Limb (tissue), 2 donors: Measurements from ENCODE around the gene UMAD1.
"Not testable (repeated sequence)": the region's sequence is repeated elsewhere in the genome, so short reads cannot be mapped to it uniquely, and the experiment has no call there.

Source experiments
- DNase-seq, 2 donors: peaks; one replicate each; pipeline ENCODE4 v3.0.0-alpha.2; 2016; ENCODE audit errors: extremely low spot score in 2 of 2

Gene UMAD1

DNA sequence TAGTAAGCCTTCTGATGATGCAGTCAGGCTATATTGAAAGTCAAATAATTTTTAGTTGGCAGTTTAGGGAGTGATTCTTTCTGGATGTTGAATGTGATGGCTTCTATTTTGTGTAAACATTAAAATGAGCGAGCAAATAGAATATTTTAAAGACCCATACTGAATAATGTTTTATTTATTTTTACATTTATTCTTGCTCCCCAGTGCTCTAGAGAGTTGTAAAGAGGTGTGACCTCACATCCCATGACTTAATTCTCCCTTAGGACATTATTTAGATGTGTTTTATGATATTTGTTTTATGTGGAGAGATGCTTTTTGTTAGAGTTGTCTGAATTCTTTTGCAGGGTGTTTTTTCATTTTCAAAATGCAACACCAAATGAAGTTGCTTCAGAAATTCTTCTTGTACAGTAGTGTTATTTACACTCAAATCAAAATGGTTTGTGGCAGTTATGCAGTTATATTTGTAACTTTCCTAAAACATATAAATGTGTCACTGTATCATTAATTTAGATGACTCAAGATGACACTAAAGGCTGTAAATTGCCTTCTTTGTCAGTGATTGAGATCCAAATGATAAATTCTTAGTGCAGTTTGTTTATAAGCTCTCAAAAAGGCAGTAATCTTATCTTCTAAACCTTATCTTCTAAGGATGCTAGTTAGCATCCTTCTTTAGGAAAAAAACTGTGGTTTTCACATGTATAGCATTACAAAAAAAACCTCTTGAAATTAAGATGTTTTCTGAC lies 12.4 kb downstream of the UMAD1 start:
- no peak for DNase-seq

DNA sequence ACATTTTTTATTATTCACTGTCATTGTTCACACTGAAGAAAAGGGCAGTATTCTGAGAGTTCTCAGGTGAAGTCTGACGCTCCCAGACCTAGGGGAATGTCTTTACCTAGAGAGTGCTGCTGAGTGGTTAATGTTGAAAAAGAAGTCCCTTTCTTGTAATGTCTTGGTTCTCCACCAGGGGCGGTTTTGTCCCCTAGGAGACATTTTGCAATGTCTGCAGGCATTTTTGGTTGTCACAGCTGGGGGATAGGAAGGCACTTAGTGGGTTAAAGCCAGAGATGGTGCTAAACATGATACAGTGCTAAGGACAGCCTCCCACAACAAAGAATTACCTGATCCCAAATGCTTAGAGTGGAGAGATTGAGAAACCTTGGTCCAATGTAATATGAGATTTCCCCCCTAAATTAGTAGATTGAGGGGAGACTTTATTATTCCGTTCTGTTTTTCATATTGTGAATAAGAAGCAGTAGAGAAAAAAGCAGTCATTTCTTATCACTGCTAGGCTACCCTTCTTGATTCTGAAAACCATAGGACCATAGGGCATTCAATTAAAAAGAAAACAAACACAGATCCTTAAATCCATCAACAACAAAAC lies 13.1 kb downstream of the UMAD1 start:
- no peak for DNase-seq

DNA sequence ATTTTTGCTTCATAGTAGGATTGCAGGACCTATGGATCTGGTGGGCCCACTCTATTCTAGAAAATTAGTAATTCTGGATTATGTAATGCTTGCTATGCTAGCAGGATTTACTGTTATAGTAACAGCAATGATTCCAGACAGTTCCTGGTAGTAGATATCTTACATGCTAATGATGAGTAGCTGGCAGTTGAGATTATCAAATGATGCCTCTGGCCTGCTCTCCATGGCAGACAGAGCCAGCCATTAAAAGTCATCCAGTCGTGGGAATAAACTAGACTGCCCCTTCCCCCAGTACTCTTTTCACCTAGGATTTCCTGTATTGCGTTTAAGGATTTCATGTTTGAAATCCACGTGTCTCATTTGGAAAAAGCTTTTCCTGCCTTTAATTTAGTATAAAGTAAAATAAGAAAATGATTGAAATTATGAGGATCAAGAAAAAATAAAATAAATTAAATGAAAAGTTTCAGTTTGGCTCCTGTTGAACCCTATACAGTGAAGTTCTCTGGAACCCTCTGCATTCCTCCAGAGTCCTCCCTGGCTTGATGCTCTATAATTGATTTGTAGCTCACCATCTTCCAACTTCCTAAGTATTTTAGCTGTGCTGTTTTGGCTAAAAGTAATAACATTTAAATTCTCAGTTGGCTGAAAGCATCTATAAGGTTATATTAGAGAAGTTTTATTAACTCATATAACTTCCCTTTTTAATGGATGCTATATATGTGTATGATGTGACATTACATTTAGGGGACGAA lies 14.6 kb downstream of the UMAD1 start:
- no peak for DNase-seq

DNA sequence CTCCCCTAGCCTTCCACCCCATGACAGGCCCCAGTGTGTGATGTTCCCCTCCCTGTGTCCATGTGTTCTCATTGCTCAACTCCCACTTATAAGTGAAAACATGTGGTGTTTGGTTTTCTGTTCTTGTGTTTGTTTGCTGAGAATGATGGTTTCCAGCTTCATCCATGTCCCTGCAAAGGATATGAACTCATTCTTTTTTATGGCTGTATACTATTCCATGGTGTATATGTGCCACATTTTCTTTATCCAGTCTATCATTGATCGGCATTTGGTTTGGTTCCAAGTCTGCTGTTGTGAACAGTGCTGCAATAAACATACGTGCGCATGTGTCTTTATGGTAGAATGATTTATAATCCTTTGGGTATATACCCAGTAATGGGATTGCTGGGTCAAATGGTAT lies 15.9 kb downstream of the UMAD1 start:
- not testable (repeated sequence) for DNase-seq

DNA sequence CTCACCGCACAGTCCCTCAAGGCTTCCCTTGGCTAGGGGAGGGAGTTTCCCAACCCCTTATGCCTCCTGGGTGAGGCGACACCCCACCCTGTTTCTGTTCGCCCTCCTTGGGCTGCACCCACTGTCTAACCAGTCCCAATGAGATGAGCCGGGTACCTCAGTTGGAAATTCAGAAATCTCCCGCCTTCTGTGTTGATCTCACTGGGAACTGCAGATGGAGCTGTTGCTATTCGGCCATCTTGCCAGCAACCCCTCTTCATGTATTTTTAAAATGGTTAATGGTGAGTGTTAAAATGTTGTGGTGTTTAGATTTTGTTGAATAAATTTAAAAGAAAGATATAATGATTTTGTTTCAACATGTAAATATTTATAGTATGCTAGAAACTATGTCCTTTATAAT lies 22.0 kb downstream of the UMAD1 start:
- peak in 1 of 2 donors; percentile 40 for DNase-seq

DNA sequence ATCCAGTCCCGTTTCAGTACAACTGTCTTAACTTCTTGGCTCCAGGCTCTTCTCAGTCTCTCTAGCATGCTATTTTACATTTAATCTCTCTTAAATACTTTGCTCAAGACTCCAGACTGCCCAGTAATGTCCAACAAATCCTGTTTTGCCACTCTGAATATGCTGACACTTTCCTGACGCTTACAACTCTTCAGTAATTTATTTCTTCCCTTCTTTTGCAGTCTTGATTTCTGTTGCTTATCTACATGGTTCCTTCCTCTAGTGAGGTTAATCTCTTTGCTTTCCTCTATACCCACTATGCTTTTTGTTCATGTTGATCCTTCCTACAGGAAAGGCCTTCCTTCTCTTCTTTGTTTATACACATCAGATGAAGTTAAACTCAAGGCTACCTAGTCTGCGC lies 23.7 kb downstream of the UMAD1 start:
- no peak for DNase-seq

DNA sequence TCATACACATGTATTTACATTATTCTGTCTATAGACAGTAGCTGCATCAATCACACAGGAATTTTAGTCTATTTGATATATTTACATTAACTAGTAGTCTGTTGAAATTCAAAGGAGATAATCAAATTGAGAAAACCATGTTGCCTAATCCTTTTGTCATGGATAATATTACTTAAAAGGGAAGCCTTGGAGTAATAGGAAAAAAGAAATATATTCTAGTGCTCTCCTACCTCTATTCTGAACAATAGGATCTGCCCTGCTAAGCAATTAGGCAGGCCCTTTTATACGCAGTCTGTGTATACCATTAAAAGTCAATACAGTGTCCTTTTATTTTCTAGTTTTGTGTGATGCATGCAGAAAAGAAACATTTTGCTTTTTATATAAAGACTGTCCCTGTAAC lies 24.5 kb downstream of the UMAD1 start:
- DNase-seq: no peak

DNA sequence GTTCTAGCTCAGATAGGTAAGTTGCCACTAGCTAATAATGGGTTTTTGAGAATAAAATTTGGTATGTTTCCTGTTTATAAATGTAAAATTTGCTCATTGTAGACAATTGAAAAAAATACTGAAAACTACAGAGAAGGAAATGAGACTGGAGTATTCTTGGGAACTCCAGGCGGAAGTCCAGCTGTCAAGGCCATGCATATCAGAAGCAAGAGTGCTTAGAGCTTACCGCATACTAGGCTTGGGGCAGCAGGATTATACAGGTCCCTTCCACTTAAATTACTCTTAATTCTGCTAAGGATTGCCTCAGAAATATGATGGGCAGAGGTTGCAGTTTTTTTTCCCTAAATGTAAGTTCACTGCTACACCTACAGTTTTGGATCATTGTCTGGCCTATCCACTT lies 26.6 kb downstream of the UMAD1 start:
- DNase-seq: no peak

DNA sequence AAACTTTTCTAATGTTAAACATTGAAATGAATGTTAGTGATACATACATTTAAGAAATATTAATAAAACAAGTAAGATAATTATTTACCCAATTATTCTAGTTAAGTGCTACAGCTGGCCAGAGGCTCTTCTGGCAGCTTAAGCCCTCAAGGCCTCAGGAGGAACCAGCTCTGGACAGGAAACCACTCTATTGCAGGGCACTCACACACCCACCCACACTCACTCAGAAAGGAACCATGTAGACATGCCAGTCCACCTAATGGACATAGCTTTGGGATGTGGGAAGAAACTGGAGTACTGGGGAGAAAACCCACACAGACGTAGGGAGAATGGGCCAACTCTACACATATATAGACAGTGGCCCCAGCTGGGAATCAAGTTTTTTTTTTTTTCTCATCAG lies 28.2 kb downstream of the UMAD1 start:
- DNase-seq: no peak

DNA sequence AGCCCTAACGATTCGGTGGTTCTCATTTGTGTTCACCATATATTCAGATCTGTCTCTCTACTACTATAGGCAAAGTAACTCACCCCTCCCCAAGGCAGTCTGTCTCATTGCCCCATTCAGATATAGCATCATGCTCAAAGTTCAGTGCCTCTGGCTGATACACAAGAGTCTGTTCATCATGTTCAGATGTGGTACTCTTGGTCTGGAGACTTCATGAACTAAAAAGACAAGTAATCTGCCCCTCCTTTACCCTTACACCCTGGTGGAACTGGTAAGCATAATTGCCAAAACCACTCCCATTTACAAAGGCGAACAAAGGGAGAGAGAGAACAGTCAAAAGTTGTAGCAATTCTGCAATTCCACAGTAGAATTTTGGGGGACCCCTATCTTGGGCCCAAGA lies 29.9 kb downstream of the UMAD1 start:
- DNase-seq: no peak

DNA sequence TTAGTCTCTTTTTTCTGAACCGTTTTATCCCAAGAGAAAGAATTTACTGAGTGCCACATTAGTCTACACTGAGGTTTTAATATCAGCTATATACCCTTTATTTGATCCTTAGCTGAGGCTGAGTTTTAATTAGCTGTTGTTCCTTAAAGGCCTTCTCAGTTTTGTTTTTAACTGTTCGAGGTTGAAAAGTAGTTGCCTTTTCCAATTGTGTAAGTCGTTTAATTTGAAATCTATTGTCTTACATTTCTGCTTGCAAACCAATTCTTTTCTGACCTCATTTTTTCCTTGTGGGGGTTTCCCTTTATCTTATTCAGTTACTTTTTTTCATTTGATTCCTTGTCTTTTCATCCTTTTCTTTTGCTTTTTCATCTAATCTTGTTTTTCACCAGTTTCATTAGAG lies 30.8 kb downstream of the UMAD1 start:
- DNase-seq: no peak

DNA sequence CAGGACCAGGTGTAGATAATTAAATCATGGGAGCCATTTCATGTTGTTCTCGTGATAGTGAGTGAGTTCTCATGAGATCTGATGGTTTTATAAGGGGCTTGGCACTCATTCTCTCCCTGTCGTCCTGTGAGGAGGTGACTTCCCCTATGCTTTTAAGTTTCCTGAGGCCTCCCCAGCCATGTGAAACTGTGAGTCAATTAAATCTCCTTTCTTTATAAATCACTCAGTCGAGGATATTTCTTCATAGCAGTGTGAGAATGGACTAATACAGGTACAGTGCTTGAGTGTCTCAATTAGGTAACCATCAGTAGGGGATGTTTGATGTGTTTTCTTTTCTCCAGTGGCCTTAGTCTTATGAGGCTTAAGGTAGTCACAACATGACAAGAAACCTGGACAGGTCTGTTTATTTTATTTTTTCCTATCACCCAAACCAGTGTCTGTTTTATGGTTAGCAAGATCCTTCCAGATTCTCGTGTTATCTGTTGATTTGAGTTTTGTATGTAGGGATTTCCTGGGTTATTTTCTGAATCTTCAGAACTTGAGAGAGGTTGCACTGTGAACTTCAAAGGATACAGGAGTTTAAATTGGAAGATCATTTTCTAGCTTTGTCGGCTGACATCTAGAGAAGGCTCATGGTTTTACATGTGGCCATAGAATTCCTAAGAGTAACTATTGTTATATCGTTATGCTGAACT lies 32.1 kb downstream of the UMAD1 start:
- no peak for DNase-seq

DNA sequence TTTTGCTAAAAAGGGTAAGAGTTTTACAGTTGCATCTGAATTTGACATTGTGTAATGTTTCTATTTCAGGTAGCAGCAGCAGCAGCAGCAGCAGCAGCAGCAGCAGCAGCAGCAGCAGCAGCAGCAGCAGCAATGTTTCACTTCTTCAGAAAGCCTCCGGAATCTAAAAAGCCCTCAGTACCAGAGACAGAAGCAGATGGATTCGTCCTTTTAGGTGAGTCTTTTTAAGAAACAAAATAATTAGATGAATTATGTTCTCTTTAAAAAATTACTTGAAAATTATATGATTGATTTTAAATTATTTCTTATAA lies 32.6 kb downstream of the UMAD1 start:
- no peak for DNase-seq

DNA sequence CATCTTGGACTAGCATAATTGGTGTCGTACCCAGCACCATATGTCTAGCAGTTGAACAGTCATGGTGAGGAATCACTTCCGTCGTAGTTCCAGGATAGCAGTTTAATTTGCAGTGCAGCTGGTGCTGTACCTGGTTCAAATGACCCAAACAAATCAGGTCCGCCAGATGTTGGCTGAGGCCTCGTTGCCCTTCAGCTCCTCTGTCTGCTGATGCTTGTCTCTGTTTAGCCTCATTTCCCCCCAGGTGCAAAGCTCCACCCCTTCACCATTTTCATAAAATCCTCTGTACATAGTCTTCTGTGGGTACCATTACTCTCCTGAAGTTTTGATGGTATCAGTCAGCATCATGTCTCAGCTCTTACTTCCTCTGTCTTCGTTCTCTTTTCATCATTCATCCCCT lies 35.1 kb downstream of the UMAD1 start:
- DNase-seq: no peak

DNA sequence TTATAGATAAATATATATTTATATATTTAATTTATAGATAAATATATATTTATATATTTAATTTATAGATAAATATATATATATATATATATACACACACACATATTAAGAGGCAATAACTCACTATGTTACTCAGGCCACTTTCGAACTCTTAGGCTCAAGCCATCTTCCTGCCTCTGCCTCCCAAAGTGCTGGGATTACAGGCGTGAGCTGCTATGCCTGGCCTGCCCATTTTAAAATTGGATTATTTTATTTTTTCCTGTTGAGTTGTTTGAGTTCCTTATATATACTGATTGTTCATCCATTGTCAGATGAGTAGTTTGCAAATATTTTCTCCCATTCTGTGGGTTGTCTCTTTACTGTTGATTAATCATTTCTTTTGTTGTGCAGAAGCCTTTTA lies 39.1 kb downstream of the UMAD1 start:
- DNase-seq: not testable (repeated sequence)

DNA sequence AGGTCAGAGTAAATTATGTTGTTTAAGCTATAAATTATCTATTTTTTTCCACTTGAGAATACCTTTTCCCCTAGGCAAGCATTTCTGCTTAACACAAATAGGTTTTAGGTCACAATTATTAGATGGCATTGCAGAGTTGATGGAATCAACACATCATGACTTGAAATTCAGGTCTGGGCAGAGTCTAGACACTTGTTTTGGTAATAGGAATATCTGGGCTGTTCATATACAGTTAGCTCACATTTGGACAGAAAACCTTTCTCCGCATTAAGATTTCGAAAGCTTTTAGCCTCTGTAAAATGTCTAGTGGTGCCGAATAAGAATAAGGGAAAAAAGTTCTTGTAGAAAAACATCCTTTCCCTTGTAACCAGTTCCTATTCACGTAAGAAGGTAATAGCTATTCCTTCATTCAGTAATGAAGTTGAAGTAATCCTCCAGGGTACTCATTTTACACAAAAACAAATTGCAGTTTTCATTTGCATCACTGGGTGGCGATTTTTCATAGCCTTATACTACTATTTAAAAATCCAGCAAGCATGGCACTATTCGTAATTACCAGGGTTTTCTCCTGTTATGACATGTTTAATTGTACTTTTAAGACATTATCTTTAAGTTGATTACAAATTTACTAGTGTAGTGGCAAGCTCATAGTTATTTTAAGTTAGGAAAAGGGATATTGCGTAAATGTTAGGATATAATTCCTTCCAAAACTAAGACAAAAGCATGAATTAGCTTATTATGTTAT lies 40.8 kb downstream of the UMAD1 start:
- peak in 1 of 2 donors; percentile 83 for DNase-seq

DNA sequence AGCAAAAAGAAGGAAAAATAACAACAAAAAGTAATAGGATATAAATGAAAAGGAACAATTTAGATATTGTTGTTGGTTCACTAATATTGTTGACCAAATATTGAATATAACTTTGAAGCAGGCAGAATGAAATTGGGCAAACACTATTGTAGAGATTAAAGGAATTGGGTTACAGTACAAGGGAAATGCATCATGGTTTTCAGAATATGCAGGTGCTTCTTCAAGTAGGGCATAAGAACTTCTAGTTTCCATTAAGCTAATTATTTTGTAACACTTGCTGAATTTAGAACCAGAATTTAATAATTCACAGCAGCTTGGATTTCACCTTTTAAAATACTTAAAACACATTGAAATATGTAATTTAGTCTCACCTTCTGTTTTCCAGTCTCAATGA lies 41.4 kb downstream of the UMAD1 start:
- no peak for DNase-seq

DNA sequence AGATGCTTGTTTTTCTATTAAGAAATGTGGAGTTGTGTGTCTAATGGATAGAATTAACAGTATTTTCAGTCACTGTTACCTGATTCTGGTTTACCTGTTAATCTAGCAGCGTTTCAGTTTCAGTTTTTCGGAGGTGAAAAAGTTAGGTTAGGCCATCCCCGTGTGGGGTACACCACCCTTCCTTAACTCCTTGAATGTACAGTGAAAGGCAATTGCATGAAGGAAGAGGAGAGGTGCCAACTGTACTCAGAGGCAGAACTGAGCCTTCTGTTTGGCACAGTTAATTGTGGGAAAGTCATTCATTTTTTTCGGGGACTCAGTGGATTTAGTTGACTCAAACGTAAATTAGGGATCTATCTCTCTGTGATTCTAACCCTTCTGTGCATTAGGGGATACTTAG lies 42.3 kb downstream of the UMAD1 start:
- DNase-seq: no peak

DNA sequence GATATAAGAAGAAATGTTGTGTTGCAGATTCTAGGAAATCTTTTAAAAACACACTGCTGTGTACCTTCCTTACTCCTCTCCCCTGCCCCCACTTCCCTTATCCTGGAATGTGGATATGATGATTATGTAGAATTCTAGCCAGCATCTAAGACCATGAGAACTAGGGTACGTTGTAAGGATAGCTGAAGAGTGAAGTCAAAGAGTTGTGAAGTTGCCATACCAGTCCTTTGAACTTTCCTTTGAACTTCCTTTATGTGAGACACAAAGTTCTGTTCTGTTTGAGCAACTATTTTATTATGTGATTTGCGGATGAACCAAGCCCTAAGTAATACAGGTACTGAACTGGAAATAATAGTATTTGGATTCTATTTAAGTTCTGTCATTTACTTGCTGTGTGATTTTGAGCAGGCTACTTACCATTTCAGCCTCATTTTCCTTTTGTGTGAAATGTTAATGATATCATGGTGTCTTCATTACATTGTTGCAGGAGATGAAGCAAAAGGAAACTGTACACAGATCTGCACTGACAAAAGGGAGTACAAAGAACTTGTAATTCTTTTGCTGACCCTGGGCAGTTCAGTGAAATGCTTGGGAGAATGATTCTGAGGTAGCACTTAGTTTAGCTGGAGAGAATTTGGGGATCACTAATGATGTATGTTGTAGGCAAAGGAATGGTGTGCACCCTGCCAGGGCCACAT lies 46.4 kb downstream of the UMAD1 start:
- DNase-seq: no peak

DNA sequence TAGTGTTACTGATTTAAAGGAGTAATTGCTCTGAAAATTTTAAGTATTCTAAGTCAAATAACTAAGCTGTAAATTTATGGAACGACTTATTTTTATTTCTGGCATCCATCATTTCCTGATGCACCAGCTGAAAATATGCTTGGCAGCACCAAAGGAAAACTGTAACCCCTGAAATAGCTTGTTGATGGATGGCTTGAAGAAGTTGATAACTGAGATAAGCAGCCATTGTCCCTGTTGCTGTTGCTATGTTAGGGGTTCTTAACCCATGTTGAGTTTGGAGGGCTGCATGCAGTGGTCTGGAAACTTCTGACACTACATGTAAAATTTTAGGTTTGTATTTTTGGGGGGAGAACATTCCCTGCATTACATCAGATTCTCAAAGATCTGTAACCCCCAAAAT lies 47.2 kb downstream of the UMAD1 start:
- no peak for DNase-seq

DNA sequence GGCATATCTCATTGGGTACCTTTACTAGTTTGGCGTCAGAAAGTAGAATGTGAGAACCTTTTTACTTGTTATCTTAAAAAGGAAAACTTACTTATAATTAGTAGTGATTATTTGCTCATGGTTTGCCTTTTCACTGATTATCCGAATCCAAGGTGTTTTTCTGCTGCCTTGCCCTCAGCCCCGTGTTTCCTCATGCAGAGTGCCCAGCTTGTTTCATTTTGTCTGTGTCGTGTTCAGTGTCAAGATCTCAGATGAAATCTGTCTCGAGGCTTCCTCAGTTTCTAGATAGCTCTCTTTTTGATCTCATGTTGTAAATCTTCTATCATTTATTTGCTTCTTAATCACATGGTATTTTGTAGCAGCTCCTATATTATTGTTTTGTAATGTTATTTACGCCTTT lies 47.8 kb downstream of the UMAD1 start:
- DNase-seq: no peak
